HepG2 (cell line): ENCODE measurements around the gene GUCY2C.

Experiments used
- CBFB ChIP-seq: sonication (generic); formaldehyde crosslinking; IDR thresholded peaks from 2 replicates; pipeline ENCODE4 v1.4.0; 2020; ENCODE audit warnings: missing genetic modification reagents
- CTCF ChIP-seq: sonication (generic); formaldehyde crosslinking; IDR thresholded peaks from 2 replicates; pipeline ENCODE4 v1.5.0; 2020; ENCODE audit warnings: mild to moderate bottlenecking, missing genetic modification reagents, moderate library complexity
- FOXK1 ChIP-seq: sonication (generic); formaldehyde crosslinking; IDR thresholded peaks from 2 replicates; pipeline ENCODE4 v1.4.0; 2020; ENCODE audit warnings: low read depth, missing genetic modification reagents, borderline replicate concordance
- GABPA ChIP-seq, 2 experiments: IDR thresholded peaks; 2 replicates each; pipeline ENCODE4 v1.6.1; 2011 to 2016; ENCODE audit warnings: low read depth in 2 of 2, low read length in 1 of 2, missing biosample characterization in 1 of 2, missing genetic modification characterization in 1 of 2
- KLF16 ChIP-seq, 2 experiments: sonication (generic) in 1 of 2; formaldehyde crosslinking in 1 of 2; IDR thresholded peaks; 2 replicates each; pipeline versions ENCODE4 v1.6.1 to v1.8.0; 2016 to 2023; ENCODE audit warnings: missing genetic modification reagents in 2 of 2, missing compliant biosample characterization in 1 of 2
- NFRKB ChIP-seq: fragments of 450-650 bp; IDR thresholded peaks from 2 replicates; pipeline ENCODE4 v1.6.1; 2017
- RBFOX2 ChIP-seq: fragments of 200-400 bp; formaldehyde crosslinking; IDR thresholded peaks from 2 replicates; pipeline ENCODE4 v1.6.1; 2017; ENCODE audit warnings: low read depth, mild to moderate bottlenecking, low read length
- SMC3 ChIP-seq: IDR thresholded peaks from 2 replicates; pipeline ENCODE4 v1.6.1; 2011; ENCODE audit warnings: low read length, improper control_type of control experiment
- USF2 ChIP-seq, 2 experiments: sonication (generic) in 1 of 2; formaldehyde crosslinking in 1 of 2; IDR thresholded peaks; 2 replicates each; pipeline versions ENCODE4 v1.5.1 to v1.6.1; 2011 to 2020; ENCODE audit warnings: borderline replicate concordance in 1 of 2, low read depth in 1 of 2, low read length in 1 of 2, mild to moderate bottlenecking in 1 of 2, missing genetic modification reagents in 1 of 2, moderate library complexity in 1 of 2
- ZFX ChIP-seq: sonication (generic); formaldehyde crosslinking; IDR thresholded peaks from 2 replicates; pipeline ENCODE4 v1.4.0; 2020; ENCODE audit warnings: mild to moderate bottlenecking, low read depth, missing genetic modification reagents, moderate library complexity
- ZNF670 ChIP-seq: sonication (generic); formaldehyde crosslinking; IDR thresholded peaks from 2 replicates; pipeline ENCODE4 v1.8.0; 2022; ENCODE audit warnings: mild to moderate bottlenecking, missing genetic modification reagents, borderline replicate concordance

- TF ChIP-seq RBFOX2 (no peak), SMC3 (no peak), GABPA (IDR thresholded peaks at IDR 0.05; ENCODE audit: low read depth, low read length) (no peak), GABPA (CRISPR knock-in tag; IDR thresholded peaks at IDR 0.05; ENCODE audit: low read depth) (no peak), ZFX (no peak), ZNF670 (CRISPR knock-in tag) (no peak), KLF16 (CRISPR knock-in tag; IDR thresholded peaks at IDR 0.05) (no peak), USF2 (IDR thresholded peaks at IDR 0.05; ENCODE audit: low read depth, low read length) (no peak), USF2 (CRISPR knock-in tag; IDR thresholded peaks at IDR 0.05; ENCODE audit: borderline replicate concordance) (no peak), FOXK1 (CRISPR knock-in tag) (no peak), CBFB (CRISPR knock-in tag) (no peak), NFRKB (no peak), CTCF (CRISPR knock-in tag) (no peak)
These were observed 119.5 kb downstream of the GUCY2C start for GRCh38 chr12:14576896-14577295.
